Measurements from ENCODE around the gene OR2Z1. TPM values are rescaled to one million over a fixed set of nuclear protein-coding genes. Genes with fewer than 3 reads are reported as not detected.

Gene OR2Z1
- polyA plus RNA-seq (2013, experiment 1 of 2; ENCODE audit: insufficient read length), result not detected
- not detected for polyA plus RNA-seq (2013, experiment 2 of 2; ENCODE audit: insufficient read length)

- no peak for DNase-seq
Measured at GRCh38 chr19:8721334-8721733, at the start of gene OR2Z1. Gene OR2Z1, plus strand, starts transcription at chr19:8721634. Its CDS starts 9,395 bp downstream, at chr19:8731029.

GRCh38 chr19:8673276-8673891 lies 48.0 kb upstream of the OR2Z1 start:
- no peak for DNase-seq

GRCh38 chr19:8675066-8675465 lies 46.4 kb upstream of the OR2Z1 start:
- DNase-seq, result no peak

GRCh38 chr19:8678244-8678807 lies 43.1 kb upstream of the OR2Z1 start:
- DNase-seq, result no peak

- no peak for DNase-seq
Measured at GRCh38 chr19:8680676-8681344, 40.6 kb upstream of the OR2Z1 start.

- no peak for DNase-seq
Measured at GRCh38 chr19:8681345-8682029, 39.9 kb upstream of the OR2Z1 start.

- DNase-seq, result no peak
Measured at GRCh38 chr19:8682472-8682871, 39.0 kb upstream of the OR2Z1 start.

- no peak for DNase-seq
Measured at GRCh38 chr19:8682931-8683330, 38.5 kb upstream of the OR2Z1 start.

GRCh38 chr19:8684001-8684902 lies 37.2 kb upstream of the OR2Z1 start:
- no peak for DNase-seq

GRCh38 chr19:8686549-8686948 lies 34.9 kb upstream of the OR2Z1 start:
- DNase-seq, result no peak

- no peak for DNase-seq
Measured at GRCh38 chr19:8688930-8689329, 32.5 kb upstream of the OR2Z1 start.

- DNase-seq, result no peak
Measured at GRCh38 chr19:8690753-8691539, 30.5 kb upstream of the OR2Z1 start.

GRCh38 chr19:8695501-8695900 lies 25.9 kb upstream of the OR2Z1 start:
- no peak for DNase-seq

GRCh38 chr19:8695911-8696310 lies 25.5 kb upstream of the OR2Z1 start:
- no peak for DNase-seq

- no peak for DNase-seq
Measured at GRCh38 chr19:8696993-8697392, 24.4 kb upstream of the OR2Z1 start.

- DNase-seq, result no peak
Measured at GRCh38 chr19:8697671-8698432, 23.6 kb upstream of the OR2Z1 start.

- DNase-seq, result no peak
Measured at GRCh38 chr19:8698433-8699063, 22.9 kb upstream of the OR2Z1 start, which contains the start of gene ACTL9. Gene ACTL9, minus strand, starts transcription at chr19:8698795. Its CDS starts 94 bp downstream, at chr19:8698701.

GRCh38 chr19:8699908-8700307 lies 21.5 kb upstream of the OR2Z1 start:
- DNase-seq, result no peak

- no peak for DNase-seq
Measured at GRCh38 chr19:8700956-8701355, 20.5 kb upstream of the OR2Z1 start.

- DNase-seq, result no peak
Measured at GRCh38 chr19:8702350-8702749, 19.1 kb upstream of the OR2Z1 start.
